NCI-H446 treated with DMSO at 0.1 percent for 48 hours (cell line): ENCODE measurements around the gene ATAD3A.
"Not testable (repeated sequence)": the region's sequence is repeated elsewhere in the genome, so short reads cannot be mapped to it uniquely, and the experiment has no call there.

Experiments used
- DNase-seq: peaks from one replicate; lab custom pipeline; 2025; lab: John Stamatoyannopoulos, UW

Gene ATAD3A

DNA sequence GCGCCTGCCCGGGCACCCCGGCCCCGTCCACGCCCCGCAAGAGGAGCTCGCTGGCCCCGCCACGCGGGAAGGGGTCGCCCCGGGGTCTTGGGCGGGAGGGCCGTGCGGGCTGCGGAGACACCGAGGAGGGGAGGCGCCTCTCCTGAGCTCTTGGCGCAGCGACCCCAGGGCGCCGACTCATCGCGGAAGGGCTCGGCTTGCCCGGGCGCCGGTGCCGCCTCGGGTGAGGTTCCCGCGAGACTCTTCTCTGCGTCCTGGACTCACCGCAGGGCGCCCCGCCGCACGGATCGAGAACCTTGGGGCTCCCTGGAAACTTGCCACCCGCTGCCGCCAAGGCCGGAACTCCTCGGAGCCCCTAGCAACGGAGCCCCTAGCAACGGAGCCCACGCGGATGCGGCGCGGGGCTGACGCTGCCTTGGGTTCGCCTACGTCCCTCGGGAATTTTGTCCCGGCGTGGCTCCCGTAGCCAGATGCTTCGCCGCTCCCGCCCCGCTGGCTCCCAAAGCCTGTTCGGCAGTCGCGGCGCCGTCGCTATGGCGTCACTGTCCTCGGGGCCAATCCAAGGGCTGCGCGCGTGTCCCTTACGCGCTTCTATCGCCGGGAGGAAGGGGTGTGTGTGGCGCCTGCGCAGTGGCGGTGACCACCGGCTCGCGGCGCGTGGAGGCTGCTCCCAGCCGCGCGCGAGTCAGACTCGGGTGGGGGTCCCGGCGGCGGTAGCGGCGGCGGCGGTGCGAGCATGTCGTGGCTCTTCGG, at the start of gene ATAD3A:
Gene ATAD3A, plus strand, starts transcription at position 630 of the 753 bp plus-strand sequence. Its CDS starts 107 bp downstream, at position 737.
- DNase-seq = peak; percentile 95

GRCh38 chr1:1462318-1462966, 49.5 kb upstream of the ATAD3A start:
- no peak for DNase-seq

DNA sequence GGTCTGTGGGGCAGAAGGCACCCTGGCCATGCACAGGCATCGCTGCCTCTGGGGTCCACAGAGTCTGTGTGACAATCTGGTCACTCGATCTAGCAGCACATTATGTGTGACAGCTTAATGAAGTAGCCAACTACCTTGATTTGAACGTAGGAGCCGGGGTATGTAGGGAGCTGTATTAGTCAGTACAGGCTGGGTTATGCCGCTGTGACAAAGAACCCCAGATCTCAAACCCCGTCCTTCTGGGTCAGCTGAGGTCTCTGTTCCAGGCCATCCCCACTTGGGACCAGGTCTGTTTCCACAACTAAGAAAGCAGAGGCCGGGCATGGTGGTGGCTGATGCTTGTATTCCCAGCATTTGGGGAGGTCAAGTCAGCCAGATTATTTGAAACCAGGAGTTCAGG, 48.6 kb upstream of the ATAD3A start:
- no peak for DNase-seq

DNA sequence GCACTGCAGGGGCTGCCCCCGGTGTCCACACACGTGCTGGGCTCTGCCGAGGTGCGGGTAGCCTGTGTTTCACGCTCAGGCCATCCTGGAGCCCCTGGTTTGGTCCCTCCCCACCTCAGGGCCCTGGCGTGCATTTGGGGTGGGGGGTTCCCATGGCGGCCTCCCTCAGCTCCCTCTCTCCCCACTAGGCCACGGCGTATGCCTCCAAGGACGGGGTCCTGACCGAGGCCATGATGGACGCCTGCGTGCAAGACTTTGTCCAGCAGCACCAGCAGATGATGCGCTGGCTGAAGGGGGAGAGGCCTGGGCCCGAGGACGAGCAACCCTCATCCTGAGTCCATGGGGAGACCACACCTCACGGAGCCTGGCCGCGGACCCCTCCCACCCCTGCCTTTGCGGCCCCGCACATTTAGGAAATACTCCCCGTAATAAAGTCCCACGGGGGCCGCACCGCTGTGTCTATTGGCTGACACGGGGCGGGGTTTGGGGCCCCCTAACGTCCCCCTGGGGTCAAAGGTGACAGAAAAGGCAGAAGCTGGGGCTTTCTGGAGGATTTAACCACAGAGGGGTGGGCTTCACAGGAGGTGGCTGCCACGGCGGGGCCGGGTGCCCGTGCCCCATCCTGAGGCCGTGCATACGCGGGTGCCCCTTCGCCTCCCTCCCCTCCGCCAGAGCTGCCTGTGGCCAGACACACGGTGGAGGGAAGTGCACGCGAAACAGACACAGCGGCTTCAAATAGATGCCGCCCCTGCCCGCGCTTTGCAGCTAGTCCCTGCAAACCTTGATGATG, 43.6 kb upstream of the ATAD3A start:
- not testable (repeated sequence) for DNase-seq

DNA sequence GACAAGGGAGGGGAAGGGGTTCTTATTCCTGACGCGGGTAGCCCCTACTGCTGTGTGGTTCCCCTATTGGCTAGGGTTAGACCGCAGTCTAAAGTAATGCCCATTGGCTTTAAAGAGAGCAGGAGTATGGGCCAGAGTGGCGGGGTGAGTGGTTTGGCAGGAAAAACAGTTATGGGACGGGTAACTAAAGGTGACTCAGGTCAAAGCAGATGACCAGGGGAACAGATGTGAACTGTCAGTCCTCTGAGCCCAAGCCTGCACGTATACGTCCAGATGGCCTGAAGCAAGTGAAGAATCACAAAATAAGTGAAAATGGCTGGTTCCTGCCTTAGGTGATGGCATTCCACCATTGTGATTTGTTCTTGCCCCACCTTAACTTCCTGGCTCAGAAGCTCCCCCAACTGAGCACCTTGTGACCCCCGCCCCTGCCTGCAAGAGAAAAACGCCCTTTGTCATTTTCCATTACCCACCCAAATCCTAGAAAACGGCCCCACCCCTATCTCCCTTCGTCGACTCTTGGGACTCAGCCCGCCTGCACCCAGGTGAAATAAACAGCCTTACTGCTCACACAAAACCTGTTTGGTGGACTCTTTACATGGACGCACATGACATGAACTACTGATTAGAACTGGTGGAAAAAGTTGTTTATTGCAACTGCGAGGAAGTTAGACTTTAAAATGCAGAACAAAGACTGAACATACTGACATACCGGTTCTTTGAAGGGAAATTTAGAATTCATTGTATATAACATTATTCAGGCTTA, 41.2 kb upstream of the ATAD3A start:
- no peak for DNase-seq

GRCh38 chr1:1471389-1472052, 40.4 kb upstream of the ATAD3A start, which contains the start of gene ATAD3B:
Gene ATAD3B (plus strand): TSS chr1:1471765. CDS start chr1:1471885, 120 bp downstream.
- DNase-seq = peak; percentile 75

- not testable (repeated sequence) for DNase-seq
These were observed 39.7 kb upstream of the ATAD3A start for GRCh38 chr1:1472053-1472876.

DNA sequence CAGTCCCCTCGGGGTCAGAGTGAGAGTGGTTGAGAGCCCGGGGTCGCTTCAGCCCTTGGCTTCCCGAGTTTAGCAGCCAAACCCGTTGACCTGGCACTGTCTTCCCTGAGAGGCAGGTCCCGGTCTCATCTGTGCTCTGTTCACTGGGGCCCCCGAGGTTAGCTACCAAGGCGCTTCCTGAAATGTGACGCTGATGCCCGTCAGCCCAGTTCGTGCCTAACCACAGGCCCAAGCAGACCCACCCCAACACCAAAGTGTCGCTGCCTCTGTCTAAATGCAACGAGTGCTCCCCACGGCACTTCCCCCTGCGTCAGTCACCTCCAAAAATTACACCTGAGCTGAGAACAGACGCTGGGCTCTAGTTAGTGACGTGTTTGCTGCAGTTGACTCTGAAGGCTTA, 36.0 kb upstream of the ATAD3A start:
- DNase-seq = not testable (repeated sequence)

- no peak for DNase-seq
These were observed 34.8 kb upstream of the ATAD3A start for GRCh38 chr1:1477206-1477605.

GRCh38 chr1:1479547-1480487, 32.1 kb upstream of the ATAD3A start:
- DNase-seq = no peak

DNA sequence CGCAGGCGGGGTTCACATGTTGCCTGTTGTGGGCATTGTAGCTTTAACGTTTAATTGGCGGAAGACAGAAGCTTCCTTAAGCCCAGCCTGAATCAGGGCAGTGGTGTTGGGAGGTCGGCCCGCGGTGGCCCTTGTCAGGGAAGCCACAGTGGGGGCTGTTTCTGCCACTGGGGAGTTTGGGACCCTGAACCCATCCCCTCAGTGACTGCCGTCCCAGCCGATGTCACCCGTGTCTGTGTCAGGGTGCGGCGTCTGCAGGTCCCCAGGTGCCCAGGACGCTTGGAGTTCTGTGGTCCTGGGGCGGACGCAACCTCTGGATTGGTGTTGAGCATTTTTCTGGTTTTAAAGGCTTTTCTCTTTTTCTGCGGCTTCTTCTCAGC, 31.5 kb upstream of the ATAD3A start:
- not testable (repeated sequence) for DNase-seq

DNA sequence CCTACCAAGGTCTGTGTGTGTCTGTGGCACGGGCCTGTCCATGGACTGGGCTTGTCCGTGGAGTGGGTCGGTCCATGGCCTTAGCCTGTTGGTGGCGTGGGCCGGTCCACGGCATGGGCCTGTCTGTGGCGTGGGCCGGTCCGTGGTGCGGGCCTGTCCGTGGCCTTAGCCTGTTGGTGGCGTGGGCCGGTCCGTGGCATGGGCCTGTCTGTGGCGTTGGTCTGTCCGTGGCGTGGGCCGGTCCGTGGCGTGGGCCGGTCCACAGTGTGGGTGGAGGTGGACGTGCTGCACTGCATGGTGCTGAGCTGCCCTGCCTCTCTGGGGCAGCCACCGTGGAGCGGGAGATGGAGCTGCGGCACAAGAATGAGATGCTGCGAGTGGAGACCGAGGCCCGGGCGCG, 30.2 kb upstream of the ATAD3A start:
- not testable (repeated sequence) for DNase-seq

GRCh38 chr1:1482856-1483255, 29.1 kb upstream of the ATAD3A start:
- no peak for DNase-seq

GRCh38 chr1:1483714-1484113, 28.2 kb upstream of the ATAD3A start:
- no peak for DNase-seq

GRCh38 chr1:1484976-1485750, 26.8 kb upstream of the ATAD3A start:
- DNase-seq = not testable (repeated sequence)

GRCh38 chr1:1485755-1486317, 26.1 kb upstream of the ATAD3A start:
- DNase-seq = not testable (repeated sequence)

DNA sequence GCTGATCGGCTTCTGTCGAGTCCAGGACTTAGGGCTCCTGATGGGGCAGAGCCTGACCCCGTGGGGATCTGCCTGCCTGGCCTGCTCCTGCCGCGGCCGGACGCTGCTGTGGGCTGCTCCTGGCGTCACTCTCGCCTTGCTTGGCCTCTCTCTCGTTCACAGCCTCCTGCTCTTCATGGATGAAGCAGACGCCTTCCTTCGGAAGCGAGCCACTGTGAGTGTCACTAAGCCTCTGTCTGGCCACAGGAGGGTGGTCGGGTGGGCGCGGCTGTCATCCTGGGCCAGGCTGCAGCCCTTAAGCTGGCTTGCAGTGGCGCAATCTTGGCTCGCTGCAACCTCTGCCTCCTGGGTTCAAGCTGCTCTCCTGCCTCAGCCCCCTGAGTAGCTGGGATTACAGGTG, 24.3 kb upstream of the ATAD3A start:
- DNase-seq = no peak

GRCh38 chr1:1489231-1489630, 22.7 kb upstream of the ATAD3A start:
- no peak for DNase-seq
